Stimulated activated CD8-positive, alpha-beta memory T cell treated with anti-CD3 and anti-CD28 coated beads, Interleukin-15, amount 100 ng/mL, for 4 hours (primary cell): ENCODE measurements around the gene GP9.
"Not testable (repeated sequence)": the region's sequence is repeated elsewhere in the genome, so short reads cannot be mapped to it uniquely, and the experiment has no call there.

Source experiments
- DNase-seq, 2 donors: peaks; one replicate each; pipeline ENCODE4 v3.0.0-alpha.2; 2020; ENCODE audit warnings: low read depth in 2 of 2

The GP9 gene

DNA sequence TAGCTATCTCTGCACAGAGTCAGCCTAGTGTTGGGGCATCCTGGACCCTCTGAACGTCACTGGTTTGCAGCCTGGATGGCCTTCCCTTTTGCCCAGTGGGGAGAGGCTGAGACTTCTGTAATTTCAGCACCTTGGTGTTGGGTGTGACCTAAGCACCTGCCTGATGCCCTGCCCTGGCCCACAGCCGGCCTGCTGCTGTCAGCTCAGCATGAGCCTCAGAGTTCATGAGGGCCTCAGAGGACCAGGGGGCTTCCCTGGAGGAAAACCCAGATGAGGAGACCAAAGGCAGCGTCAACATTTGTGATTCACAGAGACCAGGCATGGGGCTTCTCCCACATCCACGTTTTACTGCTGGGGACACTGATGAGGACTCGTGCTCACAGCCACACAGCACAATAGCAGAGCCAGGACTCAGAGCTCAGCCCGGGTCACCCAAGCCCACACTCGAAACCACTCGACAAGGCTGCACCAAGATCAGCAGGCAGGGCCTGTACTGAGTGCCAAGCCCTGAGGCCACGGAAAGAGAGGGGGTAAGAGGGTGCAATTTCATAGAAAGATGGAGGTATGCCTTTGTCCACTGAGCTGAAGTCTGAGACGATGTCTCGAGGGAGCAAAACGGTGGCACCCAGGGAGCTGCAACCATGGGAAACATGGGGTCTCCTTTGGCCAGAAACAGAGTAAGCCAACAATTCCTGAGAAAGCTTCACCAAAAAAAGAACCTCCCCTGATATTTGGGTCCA, 9.9 kb upstream of the GP9 start:
- DNase-seq: no peak

DNA sequence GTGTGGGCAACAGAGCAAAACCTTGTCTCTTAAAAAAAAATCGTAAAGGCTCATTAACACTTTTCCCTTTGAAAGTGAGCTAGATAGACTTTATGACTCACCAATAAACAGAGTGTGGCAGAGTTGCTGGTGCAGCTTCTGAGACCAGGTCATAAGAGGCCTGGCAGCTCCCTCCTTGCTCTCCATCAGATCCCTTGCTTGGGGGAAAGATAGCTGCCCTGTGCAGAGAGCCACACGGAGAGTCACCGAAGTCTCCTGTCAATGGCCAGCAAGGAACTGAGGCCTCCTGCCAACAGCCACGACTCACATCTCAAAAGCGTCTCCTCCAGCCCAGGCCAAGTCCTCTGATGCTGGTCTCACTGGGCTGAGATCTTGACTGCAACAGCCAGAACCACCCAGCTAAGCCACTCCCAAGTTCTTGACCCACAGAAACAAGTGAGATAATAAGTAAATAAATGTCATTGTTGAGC, 8.7 kb upstream of the GP9 start:
- DNase-seq: no peak

DNA sequence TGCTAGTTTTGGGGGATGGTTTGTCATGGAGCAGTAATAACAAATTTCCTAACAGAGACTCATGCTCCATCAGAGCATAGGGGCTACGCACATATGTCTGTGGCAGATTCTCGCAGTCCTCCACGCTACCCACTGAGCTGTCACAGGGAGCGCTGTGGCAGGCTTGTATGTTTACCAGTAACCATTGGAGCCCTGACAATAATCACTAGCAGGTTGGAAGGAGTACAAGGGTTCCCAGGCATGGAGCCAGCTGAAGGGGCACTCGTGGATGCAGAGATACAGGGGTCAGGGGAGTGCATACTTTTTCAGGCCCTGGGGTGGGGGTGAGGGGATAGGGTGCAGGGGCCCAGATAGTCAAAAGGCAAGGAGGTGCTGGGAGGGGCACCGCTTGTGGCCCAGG, 7.9 kb upstream of the GP9 start:
- DNase-seq: no peak

DNA sequence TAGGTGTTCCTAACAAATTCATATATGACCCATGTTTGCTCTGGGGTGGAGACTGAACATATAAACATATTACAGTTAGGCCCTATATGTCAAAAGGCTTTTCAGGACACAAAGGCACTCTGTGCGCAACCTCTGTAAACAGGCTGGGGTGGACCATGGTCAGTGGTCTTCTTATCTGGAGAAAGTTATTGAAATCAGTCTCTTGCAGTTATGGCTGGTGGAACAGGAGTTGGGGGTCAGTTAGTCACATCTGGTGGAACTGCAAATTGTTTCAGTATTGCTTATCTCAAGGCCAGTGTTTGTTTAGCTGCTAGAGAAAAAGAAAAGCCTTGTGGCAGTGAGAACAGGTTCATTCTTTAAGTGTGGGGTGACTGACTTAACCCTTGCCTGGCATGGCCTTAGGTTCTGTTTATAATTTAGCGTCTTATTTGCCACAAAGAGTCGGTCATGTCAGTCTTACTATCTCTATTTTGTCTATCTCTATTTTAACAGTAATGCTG, 5.9 kb upstream of the GP9 start:
- no peak for DNase-seq

DNA sequence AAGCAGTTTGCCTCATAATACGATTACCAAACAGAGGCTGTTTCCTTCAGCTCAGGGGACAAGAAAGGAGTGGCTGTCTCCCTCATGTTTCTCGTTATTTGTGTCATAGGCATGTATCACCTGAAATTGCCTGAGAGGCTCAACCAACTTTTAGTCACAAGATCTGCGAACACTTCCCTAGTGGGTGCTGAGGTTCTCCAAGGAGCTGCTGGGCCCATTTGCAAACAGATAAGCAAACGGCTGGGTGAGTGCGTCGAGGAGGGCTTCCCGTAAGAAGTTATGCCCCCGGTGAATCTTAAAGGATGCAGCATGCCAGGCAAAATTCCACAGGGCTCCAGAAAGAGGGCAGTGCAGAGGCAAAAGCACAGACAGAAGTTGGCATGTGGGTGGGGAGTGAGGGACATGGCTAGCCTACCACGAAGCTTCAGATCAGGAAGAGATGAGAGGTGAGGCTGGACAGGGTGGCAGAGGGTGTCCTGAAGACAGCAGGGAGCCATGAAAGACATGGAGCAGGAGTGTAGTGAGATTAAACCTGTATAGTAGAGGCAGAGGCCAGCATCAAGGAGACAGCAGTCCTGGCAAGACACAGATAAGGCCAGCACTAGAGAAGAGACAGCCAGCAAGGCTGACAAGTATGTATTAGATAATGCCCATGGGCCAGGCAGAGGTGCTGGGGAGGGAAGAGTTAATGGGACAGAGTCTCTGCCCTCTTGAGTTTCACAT, 4.0 kb upstream of the GP9 start:
- DNase-seq: no peak

DNA sequence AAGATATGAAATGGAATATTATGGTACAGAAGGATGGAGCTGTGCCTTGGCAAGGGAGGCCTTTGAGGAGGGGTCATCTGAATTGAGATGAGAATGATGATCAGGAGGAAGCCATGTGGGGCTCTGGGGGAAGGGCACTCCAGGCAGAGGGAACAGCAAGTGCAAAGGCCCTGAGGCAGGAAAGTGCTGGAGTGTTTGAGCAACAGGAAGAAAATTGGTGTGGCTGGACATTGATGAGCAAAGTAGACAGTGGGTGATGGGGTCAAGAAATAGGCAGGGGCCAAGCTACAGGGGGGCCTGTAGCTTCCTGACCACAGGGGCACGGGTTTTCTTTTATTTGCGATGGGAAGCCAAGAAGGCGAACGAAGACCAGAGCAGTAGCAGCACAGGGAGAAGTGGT, 3.3 kb upstream of the GP9 start:
- no peak for DNase-seq

DNA sequence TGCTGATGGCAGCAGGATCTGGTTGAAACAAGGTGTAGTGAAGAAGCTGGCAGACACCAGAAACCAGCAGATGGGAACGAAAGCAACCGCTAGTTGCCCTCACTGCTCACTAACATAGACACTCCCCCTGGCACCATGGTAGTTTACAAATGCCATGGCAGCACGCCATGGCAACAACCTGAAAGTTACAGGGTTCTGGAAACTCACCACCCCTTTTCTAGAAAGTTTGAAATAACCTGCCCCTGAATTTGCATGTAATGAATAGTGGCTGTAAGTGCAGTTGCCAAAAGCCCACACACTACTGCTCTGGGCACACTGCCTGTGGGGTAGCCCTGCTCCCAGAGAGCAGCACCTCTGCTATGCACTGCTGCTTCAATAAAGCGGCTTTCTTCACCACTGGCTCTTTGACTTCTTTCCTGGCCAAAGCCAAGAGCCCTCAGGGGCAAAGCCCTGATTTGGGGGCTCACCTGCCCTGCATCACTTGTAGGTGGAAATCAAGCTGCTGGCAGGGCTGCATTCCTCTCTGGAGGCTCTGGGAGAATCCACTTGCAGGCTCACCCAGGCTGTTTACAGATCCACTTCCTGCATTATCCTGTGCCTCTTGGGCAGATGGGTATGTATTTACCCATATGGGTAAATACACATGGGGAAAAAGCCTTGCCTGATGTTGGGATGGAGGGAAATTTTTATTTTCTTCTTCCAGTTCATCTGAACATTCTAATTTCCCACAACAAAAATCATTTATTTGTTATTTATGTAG, 2.0 kb upstream of the GP9 start:
- no peak for DNase-seq

DNA sequence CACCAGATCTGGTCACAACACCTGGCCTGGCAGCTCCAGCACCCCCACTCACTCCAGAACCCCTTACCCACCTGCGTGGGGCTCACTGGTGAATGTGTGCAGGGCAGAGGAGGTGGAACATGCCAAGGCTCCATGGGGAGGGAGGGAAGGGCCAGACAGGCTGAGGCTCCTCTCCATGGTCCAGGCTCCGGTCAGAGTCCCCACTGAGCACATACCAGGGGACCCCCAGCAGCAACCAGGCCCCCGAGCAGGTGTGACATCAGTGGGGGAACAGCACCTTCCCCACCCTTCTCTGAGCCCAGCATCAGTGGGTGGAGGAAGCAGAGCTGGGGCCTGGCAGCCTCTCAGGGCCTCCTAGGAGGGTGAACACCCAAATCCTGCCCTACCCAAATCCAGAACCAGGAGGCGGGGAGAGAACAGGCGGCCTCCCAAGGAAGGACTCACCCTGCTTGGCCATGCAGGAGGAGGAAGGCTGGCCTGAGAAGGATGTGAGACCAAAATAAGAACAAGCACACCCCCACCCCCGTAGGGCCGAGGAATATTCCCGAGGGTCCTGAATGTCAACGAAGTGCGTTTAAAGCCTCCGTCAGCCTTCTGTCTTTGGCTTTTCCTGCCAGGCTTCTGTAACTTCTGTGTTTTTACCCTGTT, 1.1 kb upstream of the GP9 start:
- DNase-seq: no peak

DNA sequence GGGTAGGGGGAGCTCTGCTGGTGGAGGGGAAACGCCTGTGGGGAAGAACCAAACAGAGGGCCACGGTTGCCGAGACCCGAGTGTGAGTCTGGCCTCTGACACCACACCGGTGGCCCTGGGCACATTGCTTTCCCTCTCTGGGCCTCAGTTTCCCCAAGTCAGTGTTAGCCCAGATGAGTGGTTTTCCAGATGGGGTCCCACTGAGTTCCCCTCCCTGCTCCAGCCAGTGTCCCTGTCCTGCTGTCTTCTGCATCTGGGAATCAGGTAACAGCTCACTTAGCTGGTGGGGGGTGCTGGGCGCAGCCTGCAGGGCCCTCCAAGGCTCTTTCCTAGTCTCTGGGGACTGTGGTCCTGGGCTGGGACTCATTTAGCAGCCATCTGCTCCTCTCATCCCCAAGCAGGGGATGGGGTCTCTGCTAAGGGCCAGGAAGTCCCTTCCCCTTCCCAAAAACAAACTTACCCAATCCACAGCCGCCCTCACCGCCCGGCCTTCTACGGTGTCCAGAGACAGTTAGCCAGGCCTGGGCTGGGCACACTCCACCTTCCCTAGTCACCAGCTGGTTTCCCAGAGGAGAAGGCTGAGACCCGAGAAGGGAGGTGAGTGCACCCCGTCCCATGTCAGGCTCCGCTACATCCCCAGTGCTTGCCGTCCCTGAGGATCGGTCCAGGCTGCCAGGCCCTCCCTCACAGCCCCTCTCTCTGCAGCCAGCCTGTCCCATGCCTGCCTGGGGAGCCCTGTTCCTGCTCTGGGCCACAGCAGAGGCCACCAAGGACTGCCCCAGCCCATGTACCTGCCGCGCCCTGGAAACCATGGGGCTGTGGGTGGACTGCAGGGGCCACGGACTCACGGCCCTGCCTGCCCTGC, 676 bp downstream of the GP9 start:
- DNase-seq: no peak

DNA sequence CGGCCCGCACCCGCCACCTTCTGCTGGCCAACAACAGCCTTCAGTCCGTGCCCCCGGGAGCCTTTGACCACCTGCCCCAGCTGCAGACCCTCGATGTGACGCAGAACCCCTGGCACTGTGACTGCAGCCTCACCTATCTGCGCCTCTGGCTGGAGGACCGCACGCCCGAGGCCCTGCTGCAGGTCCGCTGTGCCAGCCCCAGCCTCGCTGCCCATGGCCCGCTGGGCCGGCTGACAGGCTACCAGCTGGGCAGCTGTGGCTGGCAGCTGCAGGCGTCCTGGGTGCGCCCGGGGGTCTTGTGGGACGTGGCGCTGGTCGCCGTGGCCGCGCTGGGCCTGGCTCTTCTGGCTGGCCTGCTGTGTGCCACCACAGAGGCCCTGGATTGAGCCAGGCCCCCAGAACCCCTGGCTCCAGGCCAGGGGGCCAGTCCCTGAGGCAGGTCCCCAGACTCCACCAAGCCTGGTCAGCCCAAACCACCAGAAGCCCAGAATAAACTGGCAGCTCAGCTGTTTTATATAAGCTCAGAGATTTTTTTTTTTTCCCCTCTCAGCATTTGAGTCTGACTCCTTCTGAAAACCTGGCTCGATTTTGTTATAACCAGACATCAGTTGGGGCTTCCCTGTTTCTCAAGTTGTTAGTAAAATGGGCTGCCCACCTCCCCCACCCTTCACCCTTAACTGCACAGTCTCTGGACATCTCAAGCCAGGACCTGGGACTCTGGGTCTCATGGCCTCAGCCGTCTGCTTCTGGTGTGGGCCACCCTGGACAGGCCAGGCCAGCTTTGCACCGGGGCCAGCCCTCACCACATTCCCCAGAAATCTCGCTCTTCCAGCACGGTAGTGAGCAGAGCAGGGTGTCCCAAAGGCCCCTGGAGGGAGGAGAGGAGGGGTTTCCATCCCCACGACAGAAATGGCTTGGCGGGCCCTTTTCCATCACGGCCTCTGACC, 1.6 kb downstream of the GP9 start:
- DNase-seq: no peak

DNA sequence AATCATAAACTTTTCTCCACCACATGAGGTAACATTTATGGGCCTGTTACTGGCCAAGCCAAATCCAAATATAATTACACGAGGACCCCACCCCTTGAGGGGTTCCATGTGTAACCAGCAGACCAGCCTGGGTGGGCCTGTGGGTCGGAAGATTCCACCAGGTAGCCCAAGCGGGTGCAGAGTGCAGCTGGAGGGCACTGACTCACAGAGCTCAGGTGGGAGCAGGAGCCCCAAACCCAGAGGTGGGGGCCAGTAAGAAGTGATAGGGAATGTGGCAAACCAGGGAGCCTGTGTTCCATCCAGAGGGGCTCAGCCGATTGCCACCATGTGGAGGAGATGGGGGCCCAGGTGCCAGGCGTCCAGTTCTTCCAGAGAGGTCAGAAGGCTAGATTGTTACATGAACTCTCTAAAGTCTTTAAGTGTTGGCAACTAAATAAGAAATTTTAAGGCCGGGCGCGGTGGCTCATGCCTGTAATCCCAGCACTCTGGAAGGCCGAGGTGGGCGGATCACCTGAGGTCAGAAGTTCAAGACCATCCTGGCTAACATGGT, 2.6 kb downstream of the GP9 start:
- DNase-seq: no peak

DNA sequence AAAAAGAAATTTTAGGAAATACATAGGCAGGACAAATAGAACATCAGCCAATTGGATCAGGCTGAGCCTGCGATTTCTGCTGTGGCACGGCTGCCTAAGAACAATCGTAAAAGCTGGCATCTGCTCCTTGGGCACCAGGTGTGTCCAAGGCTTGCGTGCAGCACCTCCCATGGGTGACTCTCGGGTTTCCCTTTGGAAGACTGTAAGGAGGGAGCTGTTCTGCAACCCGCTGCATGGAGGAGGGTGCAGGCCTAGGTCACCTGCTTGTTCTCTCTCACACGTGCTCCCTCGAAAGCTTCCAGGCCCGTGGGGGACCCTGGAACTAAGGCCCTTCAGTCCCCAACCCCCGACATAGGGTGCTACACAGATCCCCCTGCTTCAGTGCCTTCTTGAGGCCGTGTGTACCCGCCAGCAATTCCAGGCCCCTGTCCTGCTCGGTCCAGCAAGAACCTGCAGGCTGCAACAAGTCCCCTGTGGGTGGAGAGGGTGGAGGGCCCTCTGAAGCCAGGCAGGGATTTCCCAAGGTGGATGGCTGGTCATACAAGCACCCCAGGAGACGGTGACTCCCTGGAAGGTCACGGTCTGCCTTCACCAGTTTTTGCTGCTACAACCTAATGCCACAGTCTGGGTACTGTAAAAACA, 3.4 kb downstream of the GP9 start:
- no peak for DNase-seq

DNA sequence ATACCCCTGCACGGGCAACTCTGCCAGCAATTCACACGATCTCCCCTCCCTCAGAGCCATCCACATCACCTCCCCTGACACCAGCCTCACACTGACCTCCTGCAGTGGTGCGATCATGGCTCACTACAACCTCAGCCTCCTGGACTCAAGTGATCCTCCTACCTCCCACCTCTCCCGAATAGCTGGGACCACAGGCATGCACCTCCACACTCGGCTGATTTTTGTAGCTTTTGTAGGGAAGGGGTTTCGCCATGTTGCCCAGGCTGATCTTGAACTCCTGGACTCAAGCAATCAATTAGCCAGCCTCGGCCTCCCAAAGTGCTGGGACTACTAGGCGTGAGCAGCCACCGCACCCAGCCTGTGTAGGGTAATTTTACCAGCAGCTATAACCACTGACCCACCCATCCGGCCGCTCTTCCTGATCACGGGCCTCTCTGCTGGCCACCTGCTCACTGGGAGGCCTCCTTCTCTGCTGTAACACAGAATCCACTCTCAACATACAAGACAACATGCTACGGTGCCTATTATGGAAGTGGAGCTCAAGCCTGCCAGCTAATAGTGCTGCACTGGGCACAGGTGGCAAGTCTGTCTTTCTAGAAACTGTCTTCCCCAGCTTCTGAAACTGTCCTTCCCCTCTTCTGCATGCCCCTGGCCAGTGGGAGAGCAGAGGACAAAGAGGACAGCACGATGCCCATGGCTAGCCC, 4.6 kb downstream of the GP9 start:
- DNase-seq: no peak

DNA sequence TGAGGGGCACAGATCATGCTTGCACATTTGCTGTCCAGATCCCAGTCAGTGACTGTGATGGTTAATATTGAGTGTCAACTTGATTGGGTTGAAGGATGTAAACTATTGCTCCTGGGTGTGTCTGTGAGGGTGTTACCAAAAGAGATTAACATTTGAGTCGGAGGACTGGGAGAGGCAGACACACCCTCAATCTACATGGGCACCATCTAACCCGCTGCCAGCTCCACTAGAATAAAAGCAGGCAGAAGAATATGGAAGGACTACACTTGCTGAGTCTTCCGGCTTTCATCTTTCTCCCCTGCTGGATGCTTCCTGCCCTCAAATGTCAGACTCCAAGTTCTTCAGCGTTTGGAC, 5.1 kb downstream of the GP9 start:
- no peak for DNase-seq

DNA sequence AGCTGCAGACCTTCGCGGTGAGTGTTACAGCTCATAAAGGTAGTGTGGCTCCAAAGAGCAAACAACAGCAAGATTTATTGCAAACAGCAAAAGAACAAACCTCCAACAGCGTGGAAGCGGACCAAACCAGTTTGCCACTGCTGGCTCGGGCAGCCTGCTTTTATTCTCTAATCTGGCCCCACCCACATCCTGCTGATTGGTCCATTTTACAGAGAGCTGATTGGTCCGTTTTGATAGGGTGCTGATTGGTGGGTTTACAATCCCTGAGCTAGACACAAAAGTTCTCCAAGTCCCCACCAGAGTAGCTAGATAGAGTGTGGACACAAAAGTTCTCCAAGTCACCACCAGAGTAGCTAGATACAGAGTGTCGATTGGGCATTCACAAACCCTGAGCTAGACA, 7.1 kb downstream of the GP9 start:
- not testable (repeated sequence) for DNase-seq

DNA sequence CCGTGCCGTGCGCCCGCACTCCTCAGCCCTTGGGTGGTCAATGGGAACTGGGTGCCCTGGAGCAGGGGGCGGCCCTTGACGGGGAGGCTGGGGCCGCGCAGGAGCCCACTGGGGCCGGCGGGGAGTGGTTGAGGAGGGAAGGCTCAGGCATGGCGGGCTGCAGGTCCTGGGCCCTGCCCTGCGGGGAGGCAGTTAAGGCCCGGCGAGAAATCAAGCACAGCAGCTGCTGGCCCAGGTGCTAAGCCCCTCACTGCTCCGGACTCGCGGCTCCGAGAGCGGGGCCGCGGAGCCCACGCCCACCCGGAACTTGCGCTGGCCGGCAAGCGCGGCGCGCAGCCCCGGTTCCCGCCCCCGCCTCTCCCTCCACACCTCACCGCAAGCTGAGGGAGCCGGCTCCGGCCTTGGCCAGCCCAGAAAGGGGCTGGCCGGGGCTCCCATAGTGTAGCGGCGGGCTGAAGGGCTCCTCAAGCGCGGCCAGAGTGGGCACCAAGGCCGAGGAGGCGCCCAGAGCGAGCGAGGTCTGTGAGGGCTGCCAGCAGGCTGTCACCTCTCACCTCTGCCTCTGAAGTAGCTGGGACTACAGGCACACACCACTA, 7.8 kb downstream of the GP9 start:
- no peak for DNase-seq

DNA sequence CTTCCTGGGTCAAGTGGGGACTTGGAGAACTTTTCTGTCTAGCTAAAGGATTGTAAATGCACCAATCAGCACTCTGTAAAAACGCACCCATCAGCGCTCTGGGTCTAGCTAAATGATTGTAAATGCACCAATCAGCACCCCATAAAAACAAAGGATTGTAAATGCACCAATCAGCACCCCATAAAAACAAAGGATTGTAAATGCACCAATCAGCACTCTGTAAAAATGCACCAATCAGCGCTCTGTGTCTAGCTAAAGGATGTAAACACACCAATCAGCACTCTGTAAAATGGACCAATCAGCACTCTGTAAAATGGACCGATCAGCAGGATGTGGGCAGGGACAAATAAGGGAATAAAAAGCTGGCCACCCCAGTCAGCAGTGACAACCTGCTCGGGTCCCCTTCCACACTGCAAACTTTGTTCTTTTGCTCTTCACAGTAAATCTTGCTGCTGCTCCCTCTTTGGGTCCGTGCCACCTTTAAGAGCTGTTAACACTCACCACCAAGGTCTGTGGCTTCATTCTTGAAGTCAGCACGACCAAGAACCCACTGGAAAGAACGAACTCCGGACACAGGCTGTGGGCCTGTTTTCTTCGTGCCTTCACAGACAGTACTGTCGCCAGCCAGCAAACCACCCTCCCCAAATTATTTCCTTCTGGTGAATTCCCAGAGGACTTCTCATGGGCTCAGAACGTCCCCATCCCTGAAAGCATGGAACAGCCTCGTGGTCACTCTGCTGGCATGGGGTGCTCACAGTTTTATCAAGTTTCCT, 8.9 kb downstream of the GP9 start:
- not testable (repeated sequence) for DNase-seq
